SK-N-SH treated with all-trans-retinoic acid at 6 μM for 48 hours (cell line): ENCODE measurements around the gene POLR2H.

Experiments used
- ATAC-seq: fragments of 200-7000 bp; cut with Tn5 transposase; 3 replicates; pipeline ENCODE4 v1.9.1; 2020; ENCODE audit warnings: mild to moderate bottlenecking, moderate library complexity
- ARNTL ChIP-seq: fragments of 450-650 bp; formaldehyde crosslinking; IDR thresholded peaks from 2 replicates; pipeline ENCODE4 v1.5.0; 2020; ENCODE audit warnings: low read depth, mild to moderate bottlenecking, moderate library complexity, borderline replicate concordance
- CSDC2 ChIP-seq: fragments of 250-450 bp; sonication (Bioruptor Pico); IDR thresholded peaks from 2 replicates; pipeline ENCODE4 v1.5.0; 2020; ENCODE audit warnings: mild to moderate bottlenecking, moderate library complexity
- ESRRG ChIP-seq: fragments of 250-450 bp; sonication (Bioruptor Pico); IDR thresholded peaks from 2 replicates; pipeline ENCODE4 v1.6.1; 2021; ENCODE audit warnings: mild to moderate bottlenecking
- GLIS3 ChIP-seq: fragments of 250-450 bp; sonication (Bioruptor Pico); IDR thresholded peaks from 2 replicates; pipeline ENCODE4 v1.5.0; 2020; ENCODE audit warnings: mild to moderate bottlenecking, moderate library complexity
- PPARA ChIP-seq: fragments of 250-450 bp; sonication (Bioruptor Pico); IDR thresholded peaks from 2 replicates; pipeline ENCODE4 v1.5.0; 2020; ENCODE audit warnings: mild to moderate bottlenecking, borderline replicate concordance
- RARB ChIP-seq: fragments of 250-450 bp; sonication (Bioruptor Pico); IDR thresholded peaks from 2 replicates; pipeline ENCODE4 v1.8.0; 2021; ENCODE audit warnings: mild to moderate bottlenecking, moderate library complexity
- SNAI2 ChIP-seq: fragments of 250-450 bp; sonication (Bioruptor Pico); IDR thresholded peaks from 2 replicates; pipeline ENCODE4 v1.5.0; 2020; ENCODE audit warnings: mild to moderate bottlenecking, moderate library complexity
- TCF4 ChIP-seq: fragments of 250-450 bp; sonication (Bioruptor Pico); IDR thresholded peaks from 2 replicates; pipeline ENCODE4 v1.8.0; 2021; ENCODE audit warnings: mild to moderate bottlenecking, moderate library complexity, borderline replicate concordance
- TOX ChIP-seq: fragments of 250-450 bp; sonication (Bioruptor Pico); IDR thresholded peaks from 2 replicates; pipeline ENCODE4 v1.8.0; 2021; ENCODE audit warnings: mild to moderate bottlenecking, moderate library complexity, borderline replicate concordance
- TSHZ2 ChIP-seq: fragments of 250-450 bp; sonication (Bioruptor Pico); IDR thresholded peaks from 2 replicates; pipeline ENCODE4 v1.5.0; 2020; ENCODE audit warnings: mild to moderate bottlenecking, moderate library complexity
- ZC3H10 ChIP-seq: fragments of 250-450 bp; sonication (Bioruptor Pico); IDR thresholded peaks from 2 replicates; pipeline ENCODE4 v1.5.1; 2021; ENCODE audit warnings: mild to moderate bottlenecking, moderate library complexity
- ZFP3 ChIP-seq: fragments of 250-450 bp; sonication (Bioruptor Pico); IDR thresholded peaks from 2 replicates; pipeline ENCODE4 v1.5.0; 2020; ENCODE audit warnings: mild to moderate bottlenecking, moderate library complexity
- ZNF565 ChIP-seq: fragments of 450-650 bp; formaldehyde crosslinking; conservative IDR thresholded peaks from 2 replicates; pipeline ENCODE4 v1.5.0; 2020; ENCODE audit warnings: low read depth, mild to moderate bottlenecking, moderate library complexity
- ZNF70 ChIP-seq: fragments of 450-650 bp; formaldehyde crosslinking; IDR thresholded peaks from 2 replicates; pipeline ENCODE4 v1.5.0; 2020; ENCODE audit warnings: mild to moderate bottlenecking, moderate library complexity
- ZNF8 ChIP-seq: fragments of 450-650 bp; formaldehyde crosslinking; IDR thresholded peaks from 2 replicates; pipeline ENCODE4 v1.5.0; 2020; ENCODE audit warnings: mild to moderate bottlenecking, moderate library complexity
- TF ChIP-seq, protein P1 (sequence below): fragments of 250-450 bp; sonication (Bioruptor Pico); IDR thresholded peaks from 2 replicates; pipeline ENCODE4 v1.8.0; 2021; ENCODE audit warnings: low read depth, mild to moderate bottlenecking, moderate library complexity, borderline replicate concordance
- TF ChIP-seq, protein P2 (sequence below): fragments of 250-450 bp; sonication (Bioruptor Pico); IDR thresholded peaks from 2 replicates; pipeline ENCODE4 v1.5.1; 2020; ENCODE audit warnings: low read depth, mild to moderate bottlenecking, moderate library complexity
- TF ChIP-seq, protein P3 (sequence below): fragments of 250-450 bp; sonication (Bioruptor Pico); IDR thresholded peaks from 2 replicates; pipeline ENCODE4 v1.5.1; 2021; ENCODE audit warnings: mild to moderate bottlenecking, moderate library complexity

Gene POLR2H

DNA sequence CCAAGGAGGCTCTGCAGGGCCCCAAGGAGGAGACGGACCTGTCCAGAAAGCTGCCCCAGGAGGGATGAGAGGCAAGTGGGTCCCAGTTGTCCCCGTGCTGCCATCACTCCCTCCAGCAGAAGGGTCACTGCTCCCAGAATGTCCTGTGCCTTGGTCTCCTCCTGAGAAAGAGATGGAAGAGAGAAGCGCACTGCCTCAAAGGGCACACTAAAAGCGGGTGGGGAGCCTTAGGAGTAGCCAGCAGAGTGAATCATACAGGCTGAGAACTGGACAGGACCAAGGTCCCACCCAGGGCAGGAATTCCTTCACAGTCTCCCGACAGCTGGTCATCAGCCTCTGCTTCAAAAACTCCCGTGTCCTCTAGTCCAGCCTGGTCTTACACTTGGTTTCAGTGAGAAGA is 11.9 kb downstream of the POLR2H start:
- TF ChIP-seq RARB = no peak

DNA sequence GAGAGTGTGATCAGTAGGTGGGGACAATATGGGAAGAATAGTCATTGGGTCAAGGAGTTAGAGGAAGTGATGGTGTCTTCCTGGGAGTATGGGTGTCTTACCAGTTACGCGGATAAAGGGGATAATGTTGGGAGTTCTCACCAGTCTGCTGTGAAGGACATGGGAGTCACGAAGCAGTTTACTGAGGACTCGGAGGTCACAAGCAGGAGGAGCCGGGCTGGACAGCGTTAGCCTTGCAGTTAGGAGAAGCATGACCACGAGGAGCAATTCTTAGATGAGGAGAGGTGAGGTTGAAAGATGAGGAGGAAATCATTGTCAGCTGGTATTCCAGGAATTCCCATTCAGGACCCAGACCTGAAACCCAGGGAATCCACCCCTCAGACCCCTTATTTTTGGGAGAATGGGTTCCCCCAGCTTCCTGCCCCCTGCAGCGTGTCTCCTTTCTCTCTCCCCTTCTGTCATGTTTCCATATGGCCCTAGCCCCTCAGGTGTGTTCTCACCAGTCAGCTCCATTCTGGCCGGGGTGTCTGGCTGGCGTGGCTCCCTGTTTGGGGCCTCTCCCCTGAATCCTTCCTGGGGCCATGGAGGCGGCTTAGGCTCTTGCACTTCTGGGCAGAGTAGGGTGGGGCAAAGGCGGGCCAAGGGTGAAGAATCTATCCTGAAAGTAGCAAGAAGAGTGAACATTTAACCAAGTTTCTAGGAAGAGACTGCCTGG is 14.4 kb downstream of the POLR2H start:
- TF ChIP-seq, protein P1, sequence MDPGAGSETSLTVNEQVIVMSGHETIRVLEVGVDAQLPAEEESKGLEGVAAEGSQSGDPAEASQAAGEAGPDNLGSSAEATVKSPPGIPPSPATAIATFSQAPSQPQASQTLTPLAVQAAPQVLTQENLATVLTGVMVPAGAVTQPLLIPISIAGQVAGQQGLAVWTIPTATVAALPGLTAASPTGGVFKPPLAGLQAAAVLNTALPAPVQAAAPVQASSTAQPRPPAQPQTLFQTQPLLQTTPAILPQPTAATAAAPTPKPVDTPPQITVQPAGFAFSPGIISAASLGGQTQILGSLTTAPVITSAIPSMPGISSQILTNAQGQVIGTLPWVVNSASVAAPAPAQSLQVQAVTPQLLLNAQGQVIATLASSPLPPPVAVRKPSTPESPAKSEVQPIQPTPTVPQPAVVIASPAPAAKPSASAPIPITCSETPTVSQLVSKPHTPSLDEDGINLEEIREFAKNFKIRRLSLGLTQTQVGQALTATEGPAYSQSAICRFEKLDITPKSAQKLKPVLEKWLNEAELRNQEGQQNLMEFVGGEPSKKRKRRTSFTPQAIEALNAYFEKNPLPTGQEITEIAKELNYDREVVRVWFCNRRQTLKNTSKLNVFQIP (CRISPR knock-in tag) = no peak
- TF ChIP-seq ARNTL (CRISPR knock-in tag) = no peak
- no peak for TF ChIP-seq ESRRG
- TF ChIP-seq, protein P2, sequence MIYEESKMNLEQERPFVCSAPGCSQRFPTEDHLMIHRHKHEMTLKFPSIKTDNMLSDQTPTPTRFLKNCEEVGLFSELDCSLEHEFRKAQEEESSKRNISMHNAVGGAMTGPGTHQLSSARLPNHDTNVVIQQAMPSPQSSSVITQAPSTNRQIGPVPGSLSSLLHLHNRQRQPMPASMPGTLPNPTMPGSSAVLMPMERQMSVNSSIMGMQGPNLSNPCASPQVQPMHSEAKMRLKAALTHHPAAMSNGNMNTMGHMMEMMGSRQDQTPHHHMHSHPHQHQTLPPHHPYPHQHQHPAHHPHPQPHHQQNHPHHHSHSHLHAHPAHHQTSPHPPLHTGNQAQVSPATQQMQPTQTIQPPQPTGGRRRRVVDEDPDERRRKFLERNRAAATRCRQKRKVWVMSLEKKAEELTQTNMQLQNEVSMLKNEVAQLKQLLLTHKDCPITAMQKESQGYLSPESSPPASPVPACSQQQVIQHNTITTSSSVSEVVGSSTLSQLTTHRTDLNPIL (CRISPR knock-in tag) = no peak
- TF ChIP-seq PPARA (CRISPR knock-in tag) = no peak
- TF ChIP-seq TOX (CRISPR knock-in tag) = no peak
- TF ChIP-seq GLIS3 (CRISPR knock-in tag) = no peak
- TF ChIP-seq ZC3H10 (CRISPR knock-in tag) = no peak
- TF ChIP-seq TSHZ2 (CRISPR knock-in tag) = no peak
- no peak for TF ChIP-seq TCF4 (CRISPR knock-in tag)
- no peak for TF ChIP-seq ZNF8 (CRISPR knock-in tag)
- TF ChIP-seq ZNF565 (CRISPR knock-in tag) = no peak
- TF ChIP-seq ZNF70 (CRISPR knock-in tag) = no peak
- ATAC-seq = no peak

More for the DNA sequence above, 11.9 kb downstream of the POLR2H start:
- ATAC-seq = no peak

GRCh38 chr3:184377374-184377773 is 15.9 kb downstream of the POLR2H start:
- no peak for ATAC-seq
- TF ChIP-seq, protein P3, sequence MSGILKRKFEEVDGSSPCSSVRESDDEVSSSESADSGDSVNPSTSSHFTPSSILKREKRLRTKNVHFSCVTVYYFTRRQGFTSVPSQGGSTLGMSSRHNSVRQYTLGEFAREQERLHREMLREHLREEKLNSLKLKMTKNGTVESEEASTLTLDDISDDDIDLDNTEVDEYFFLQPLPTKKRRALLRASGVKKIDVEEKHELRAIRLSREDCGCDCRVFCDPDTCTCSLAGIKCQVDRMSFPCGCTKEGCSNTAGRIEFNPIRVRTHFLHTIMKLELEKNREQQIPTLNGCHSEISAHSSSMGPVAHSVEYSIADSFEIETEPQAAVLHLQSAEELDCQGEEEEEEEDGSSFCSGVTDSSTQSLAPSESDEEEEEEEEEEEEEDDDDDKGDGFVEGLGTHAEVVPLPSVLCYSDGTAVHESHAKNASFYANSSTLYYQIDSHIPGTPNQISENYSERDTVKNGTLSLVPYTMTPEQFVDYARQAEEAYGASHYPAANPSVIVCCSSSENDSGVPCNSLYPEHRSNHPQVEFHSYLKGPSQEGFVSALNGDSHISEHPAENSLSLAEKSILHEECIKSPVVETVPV (CRISPR knock-in tag) = no peak
- TF ChIP-seq ESRRG (no peak), SNAI2 (CRISPR knock-in tag) (no peak), ZFP3 (no peak), ARNTL (CRISPR knock-in tag) (no peak), TCF4 (CRISPR knock-in tag) (no peak), TSHZ2 (CRISPR knock-in tag) (no peak), RARB (no peak), CSDC2 (no peak), PPARA (CRISPR knock-in tag) (no peak), ZNF8 (CRISPR knock-in tag) (no peak)
- TF ChIP-seq, protein P1 (CRISPR knock-in tag) = no peak
- TF ChIP-seq, protein P2 (CRISPR knock-in tag) = no peak
